Body of pancreas (tissue), 4 donors: ENCODE data around the gene DDX6. TPM values are rescaled to one million over a fixed set of nuclear protein-coding genes. Genes with fewer than 3 reads are reported as not detected.
"Not testable (repeated sequence)": the region's sequence is repeated elsewhere in the genome, so short reads cannot be mapped to it uniquely, and the experiment has no call there.

Source experiments
- ATAC-seq: fragments of 150-250 bp; one replicate; pipeline ENCODE4 v1.9.1; 2016
- DNase-seq, 4 donors: peaks; one replicate each; pipeline ENCODE4 v3.0.0-alpha.2; 2019
- H3K27ac ChIP-seq, 4 donors: fragments of 200-600 bp; sonication (generic); 1 replicate in 3 of 4; 2 replicates in 1 of 4; pipeline versions ENCODE4 v1.5.1 to v1.6.1; 2016 to 2019; ENCODE audit warnings: mild to moderate bottlenecking in 1 of 4, mixed read lengths in 1 of 4, moderate library complexity in 1 of 4
- H3K27me3 ChIP-seq, 2 donors: fragments of 200-600 bp; sonication (generic); one replicate each; pipeline ENCODE4 v1.6.0; 2016; ENCODE audit warnings: mild to moderate bottlenecking in 1 of 2
- H3K36me3 ChIP-seq, 2 donors: fragments of 200-600 bp; sonication (generic); replicated peaks in 1 of 2; 2 replicates each; pipeline ENCODE4 v1.5.1; 2016; ENCODE audit warnings: low read depth in 2 of 2; ENCODE audit not compliant: insufficient read depth in 1 of 2
- H3K4me1 ChIP-seq: fragments of 200-600 bp; sonication (generic); one replicate; pipeline ENCODE4 v1.6.0; 2016
- H3K4me3 ChIP-seq, 2 donors: fragments of 200-600 bp; sonication (generic); 1 replicate in 1 of 2; 2 replicates in 1 of 2; pipeline ENCODE4 v1.5.1; 2016 to 2019
- H3K9me3 ChIP-seq, 3 donors: fragments of 200-600 bp; sonication (generic); 1 replicate in 2 of 3; 2 replicates in 1 of 3; pipeline ENCODE4 v1.5.1; 2016
- POLR2A ChIP-seq, 3 donors: fragments of 450-650 bp; IDR thresholded peaks; one replicate each; pipeline ENCODE4 v1.6.1; 2016; ENCODE audit warnings: antibody characterized with exemption in 3 of 3, mild to moderate bottlenecking in 2 of 3
- WGBS, 2 donors: methylation state at CpG; one replicate each; pipeline ENCODE4 v1.1.5; 2017; 5-methylcytosine and 5-hydroxymethylcytosine counted together
- intact Hi-C: fragments of 100-400 bp; cut with DNase I; formaldehyde crosslinking; loops from one replicate; pipeline ENCODE4 v1.15.1; 2023
- total RNA-seq, 2 donors: library from RNA; depleted of rRNA; stranded (reverse); fragments of >200 nt; gene quantifications; one replicate each; pipeline ENCODE4 v1.1.0, GENCODE V29; 2016
- TF ChIP-seq, protein P1 (sequence below), 7 experiments: fragments of 450-650 bp in 4 of 7; fragments of 200-600 bp in 3 of 7; sonication (generic) in 3 of 7; IDR thresholded peaks; one replicate each; pipeline ENCODE4 v1.5.1; 2016 to 2019; ENCODE audit warnings: antibody characterized with exemption in 7 of 7

DDX6 gene
- total RNA-seq, 2 donors from 2014 or later = 63.3 to 69.8 TPM

DNA sequence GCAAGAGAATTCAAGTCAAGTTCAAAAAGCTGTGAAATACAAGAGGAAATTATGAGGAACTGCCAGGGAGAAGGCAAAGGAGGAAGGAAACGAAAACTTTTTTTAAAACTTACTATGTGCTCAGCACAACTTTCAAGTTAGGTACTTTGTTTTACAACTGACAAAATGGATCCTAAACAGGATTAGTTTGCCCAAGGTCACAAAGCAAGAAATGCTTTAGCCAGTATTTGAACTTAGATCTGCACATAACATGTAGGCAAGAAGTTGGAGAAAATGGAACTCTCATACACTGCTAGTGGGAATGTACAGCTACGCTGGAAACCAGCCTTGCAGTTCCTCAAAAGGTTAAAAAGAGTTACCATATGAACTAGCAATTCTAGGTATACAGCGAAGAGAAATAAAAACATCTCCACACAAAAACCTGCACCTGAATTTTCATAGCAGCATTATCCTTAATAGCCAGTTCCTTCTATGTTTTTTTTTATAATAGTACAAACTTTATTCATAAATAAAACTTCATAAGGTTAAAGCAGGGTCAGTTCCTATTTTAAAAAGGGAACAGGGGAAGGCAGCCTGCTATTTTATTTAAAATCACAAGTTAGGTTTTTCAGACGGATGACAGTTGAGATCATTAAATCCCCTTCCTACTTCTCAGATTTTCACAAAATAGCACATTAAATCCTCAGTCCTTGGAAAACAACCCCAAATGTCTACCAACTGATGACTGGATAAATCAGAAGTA, 19.2 kb downstream of the DDX6 start:
- no peak for DNase-seq
- Histone ChIP-seq H3K4me1 (peaks cover 66% of the 10 kb centered on the region), H3K9me3 (no peaks in the 10 kb centered on the region), H3K4me3 (no peak overlapping the region), H3K27ac (peak overlapping the region in 1 of 4 donors; percentile 43), H3K27me3 (no peaks in the 10 kb centered on the region), H3K36me3 (peaks cover 0 to 9% of the 10 kb centered on the region in 2 donors)
- no peak for ATAC-seq
- WGBS, 2 donors = 42 to 53% methylated on average over 4 of the region's 4 CpGs
- intact Hi-C loops = no loop called here
- no peak for TF ChIP-seq POLR2A (IDR thresholded peaks at IDR 0.05)
- TF ChIP-seq, protein P1, sequence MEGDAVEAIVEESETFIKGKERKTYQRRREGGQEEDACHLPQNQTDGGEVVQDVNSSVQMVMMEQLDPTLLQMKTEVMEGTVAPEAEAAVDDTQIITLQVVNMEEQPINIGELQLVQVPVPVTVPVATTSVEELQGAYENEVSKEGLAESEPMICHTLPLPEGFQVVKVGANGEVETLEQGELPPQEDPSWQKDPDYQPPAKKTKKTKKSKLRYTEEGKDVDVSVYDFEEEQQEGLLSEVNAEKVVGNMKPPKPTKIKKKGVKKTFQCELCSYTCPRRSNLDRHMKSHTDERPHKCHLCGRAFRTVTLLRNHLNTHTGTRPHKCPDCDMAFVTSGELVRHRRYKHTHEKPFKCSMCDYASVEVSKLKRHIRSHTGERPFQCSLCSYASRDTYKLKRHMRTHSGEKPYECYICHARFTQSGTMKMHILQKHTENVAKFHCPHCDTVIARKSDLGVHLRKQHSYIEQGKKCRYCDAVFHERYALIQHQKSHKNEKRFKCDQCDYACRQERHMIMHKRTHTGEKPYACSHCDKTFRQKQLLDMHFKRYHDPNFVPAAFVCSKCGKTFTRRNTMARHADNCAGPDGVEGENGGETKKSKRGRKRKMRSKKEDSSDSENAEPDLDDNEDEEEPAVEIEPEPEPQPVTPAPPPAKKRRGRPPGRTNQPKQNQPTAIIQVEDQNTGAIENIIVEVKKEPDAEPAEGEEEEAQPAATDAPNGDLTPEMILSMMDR (IDR thresholded peaks at IDR 0.05) = no peak

GRCh38 chr11:118768690-118769089, 22.3 kb downstream of the DDX6 start:
- ATAC-seq (no peak), DNase-seq (no peak)
- peaks cover 0 to 8% of the 10 kb centered on the region in 2 donors for H3K36me3 ChIP-seq
- 64 to 80% methylated on average over 3 of the region's 3 CpGs for WGBS, 2 donors
- H3K9me3 ChIP-seq = no peaks in the 10 kb centered on the region
- H3K4me3 ChIP-seq = no peak overlapping the region
- TF ChIP-seq, protein P1 (IDR thresholded peaks at IDR 0.05) = no peak
- TF ChIP-seq POLR2A (IDR thresholded peaks at IDR 0.05) = no peak
- H3K27ac ChIP-seq = no peak overlapping the region
- H3K27me3 ChIP-seq = no peaks in the 10 kb centered on the region
- intact Hi-C loops = no loop called here
- peaks cover 66% of the 10 kb centered on the region for H3K4me1 ChIP-seq

DNA sequence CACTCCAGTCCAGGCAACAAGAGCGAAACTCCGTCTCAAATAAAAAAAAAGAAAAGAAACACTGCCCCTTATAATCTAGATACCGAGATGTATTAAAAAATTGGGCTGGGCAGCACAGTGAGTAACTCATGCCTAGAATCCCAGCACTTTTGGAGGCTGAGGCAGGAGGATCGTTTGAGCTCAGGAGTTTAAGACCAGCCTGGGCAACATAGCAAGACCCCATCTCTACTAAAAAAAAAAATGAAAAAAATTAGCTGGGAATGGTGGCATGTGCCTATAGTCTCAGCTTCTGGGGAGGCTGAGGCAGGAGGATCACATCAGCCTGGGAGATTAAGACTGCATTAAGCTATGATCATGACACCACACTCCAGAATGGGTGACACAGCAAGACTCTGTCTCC, 24.9 kb downstream of the DDX6 start:
- no peaks in the 10 kb centered on the region for H3K27me3 ChIP-seq
- intact Hi-C loops = no loop called here
- no peak overlapping the region for H3K4me3 ChIP-seq
- H3K9me3 ChIP-seq = no peaks in the 10 kb centered on the region
- peaks cover 39% of the 10 kb centered on the region for H3K4me1 ChIP-seq
- DNase-seq (no peak), ATAC-seq (no peak)
- 95% methylated on average over 4 of the region's 4 CpGs for WGBS, 2 donors
- H3K27ac ChIP-seq = no peak overlapping the region
- peaks cover 1 to 19% of the 10 kb centered on the region in 2 donors for H3K36me3 ChIP-seq
- TF ChIP-seq POLR2A (IDR thresholded peaks at IDR 0.05) = no peak
- TF ChIP-seq, protein P1 (IDR thresholded peaks at IDR 0.05) = no peak

GRCh38 chr11:118765095-118765691, 25.8 kb downstream of the DDX6 start:
- 86 to 89% methylated on average over 6 of the region's 6 CpGs for WGBS, 2 donors

DNA sequence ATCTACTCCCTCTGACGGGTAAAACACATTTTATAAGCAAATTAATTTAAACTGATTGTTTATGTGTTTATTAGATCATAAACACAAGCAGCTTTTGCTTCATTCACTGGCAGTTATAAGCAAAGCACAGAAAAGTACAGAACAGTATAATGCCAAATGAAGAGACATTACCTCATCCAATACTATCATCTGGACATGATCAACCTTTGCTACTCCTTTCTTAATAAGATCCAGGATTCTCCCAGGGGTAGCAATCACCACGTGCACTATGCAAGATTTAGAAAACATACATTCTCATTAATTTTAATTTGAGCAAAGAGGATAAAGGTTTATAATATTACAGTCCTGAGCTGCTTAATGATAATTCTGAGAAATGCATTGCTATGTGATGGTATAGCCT, 27.9 kb downstream of the DDX6 start:
- H3K9me3 ChIP-seq = no peaks in the 10 kb centered on the region
- WGBS, 2 donors = 76 to 87% methylated on average over 2 of the region's 2 CpGs
- DNase-seq = no peak

More at GRCh38 chr11:118765095-118765691, 25.8 kb downstream of the DDX6 start:
- H3K4me1 ChIP-seq = peaks cover 31% of the 10 kb centered on the region
- peak in 1 of 4 donors; percentile 9 for DNase-seq
- ATAC-seq, H3K27me3 ChIP-seq, H3K9me3 ChIP-seq, H3K27ac ChIP-seq, H3K4me3 ChIP-seq, intact Hi-C loops: not testable (repeated sequence)
- H3K36me3 ChIP-seq = peaks cover 5 to 25% of the 10 kb centered on the region in 2 donors

DNA sequence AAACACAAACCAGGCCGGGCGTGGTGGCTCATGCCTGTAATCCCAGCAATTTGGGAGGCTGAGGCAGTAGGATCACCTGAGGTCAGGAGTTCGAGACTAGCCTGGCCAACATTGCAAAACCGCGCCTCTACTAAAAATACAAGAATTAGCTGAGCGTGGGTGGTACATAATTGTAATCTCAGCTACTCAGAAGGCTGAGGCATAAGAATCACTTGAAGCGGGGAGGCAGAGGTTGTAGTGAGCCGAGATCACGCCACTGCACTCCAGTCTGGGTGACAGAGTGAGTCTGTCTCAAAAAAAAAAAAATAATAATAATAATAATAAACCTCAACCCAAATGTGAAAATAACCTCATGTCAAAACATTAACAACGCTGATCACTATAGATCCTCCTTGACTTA, 29.0 kb downstream of the DDX6 start:
- H3K9me3 ChIP-seq, H3K27me3 ChIP-seq, H3K4me3 ChIP-seq, H3K27ac ChIP-seq, ATAC-seq, H3K4me1 ChIP-seq, DNase-seq, intact Hi-C loops: not testable (repeated sequence)
- peaks cover 11 to 38% of the 10 kb centered on the region in 2 donors for H3K36me3 ChIP-seq
- WGBS, 2 donors = 95 to 97% methylated on average over 10 of the region's 10 CpGs

More for the DNA sequence above, 27.9 kb downstream of the DDX6 start:
- TF ChIP-seq, protein P1 (IDR thresholded peaks at IDR 0.05) = no peak
- no peak for TF ChIP-seq POLR2A (IDR thresholded peaks at IDR 0.05)
- Histone ChIP-seq H3K36me3 (peaks cover 11 to 39% of the 10 kb centered on the region in 2 donors), H3K27ac (no peak overlapping the region), H3K27me3 (no peaks in the 10 kb centered on the region), H3K4me1 (peaks cover 12% of the 10 kb centered on the region), H3K4me3 (no peak overlapping the region)
- intact Hi-C loops = no loop called here
- no peak for ATAC-seq
